Body of pancreas (tissue), 4 donors: ENCODE data around the gene LARP4B.

Experiments
- CTCF ChIP-seq, 7 experiments: fragments of 450-650 bp in 4 of 7; fragments of 200-600 bp in 3 of 7; sonication (generic) in 3 of 7; IDR thresholded peaks; one replicate each; pipeline ENCODE4 v1.5.1; 2016 to 2019; ENCODE audit warnings: antibody characterized with exemption in 7 of 7
- POLR2A ChIP-seq, 3 donors: fragments of 450-650 bp; IDR thresholded peaks; one replicate each; pipeline ENCODE4 v1.6.1; 2016; ENCODE audit warnings: antibody characterized with exemption in 3 of 3, mild to moderate bottlenecking in 2 of 3

GRCh38 chr10:867807-868206 is 63.7 kb downstream of the LARP4B start:
- TF ChIP-seq CTCF (IDR thresholded peaks at IDR 0.05) (no peak), POLR2A (IDR thresholded peaks at IDR 0.05) (no peak)
